GM18505 (cell line): ENCODE results near the gene DDX56.

ENCODE experiments used
- ATAC-seq: cut with Tn5 transposase; IDR thresholded peaks from one replicate; pipeline ENCODE4 v1.9.1; 2021; ENCODE audit not compliant: unreplicated experiment
- POLR2A ChIP-seq: IDR thresholded peaks from 4 replicates; pipeline ENCODE4 v1.6.1; 2011; ENCODE audit warnings: borderline replicate concordance; ENCODE audit not compliant: insufficient read depth, insufficient read length; ENCODE audit errors: extremely low read depth

Gene DDX56

GRCh38 chr7:44540592-44541027 lies 33.1 kb downstream of the DDX56 start:
- ATAC-seq = no peak
- no peak for TF ChIP-seq POLR2A

- TF ChIP-seq POLR2A = no peak
- no peak for ATAC-seq
These were observed 33.8 kb downstream of the DDX56 start for GRCh38 chr7:44539669-44540506.

- no peak for ATAC-seq
- TF ChIP-seq POLR2A = no peak
These were observed 34.7 kb downstream of the DDX56 start for GRCh38 chr7:44538798-44539668.

GRCh38 chr7:44538093-44538797 lies 35.5 kb downstream of the DDX56 start:
- no peak for ATAC-seq
- TF ChIP-seq POLR2A = no peak

GRCh38 chr7:44537442-44537841 lies 36.3 kb downstream of the DDX56 start:
- ATAC-seq = no peak

GRCh38 chr7:44536090-44536489 lies 37.6 kb downstream of the DDX56 start:
- no peak for ATAC-seq

More at GRCh38 chr7:44537442-44537841, 36.3 kb downstream of the DDX56 start:
- TF ChIP-seq POLR2A = no peak

GRCh38 chr7:44535348-44536064 lies 38.2 kb downstream of the DDX56 start:
- ATAC-seq = no peak
- no peak for TF ChIP-seq POLR2A

More at GRCh38 chr7:44536090-44536489, 37.6 kb downstream of the DDX56 start:
- TF ChIP-seq POLR2A = no peak

GRCh38 chr7:44534501-44534900 lies 39.2 kb downstream of the DDX56 start:
- ATAC-seq = no peak
- TF ChIP-seq POLR2A = no peak

GRCh38 chr7:44534087-44534486 lies 39.6 kb downstream of the DDX56 start:
- no peak for ATAC-seq
- no peak for TF ChIP-seq POLR2A

- no peak for ATAC-seq
- no peak for TF ChIP-seq POLR2A
These were observed 40.2 kb downstream of the DDX56 start for GRCh38 chr7:44533301-44534055.

- no peak for ATAC-seq
- no peak for TF ChIP-seq POLR2A
These were observed 42.0 kb downstream of the DDX56 start for GRCh38 chr7:44531421-44532380.

- TF ChIP-seq POLR2A = no peak
- no peak for ATAC-seq
These were observed 42.7 kb downstream of the DDX56 start for GRCh38 chr7:44530990-44531389.
